Astrocyte (in vitro differentiated cells and primary cell): ENCODE results near the gene LMNA. TPM values are rescaled to one million over a fixed set of nuclear protein-coding genes. Genes with fewer than 3 reads are reported as not detected.

Experiments
- DNase-seq: peaks from one replicate; pipeline ENCODE4 v3.0.0-alpha.2; 2010; ENCODE audit warnings: low read depth
- FAIRE-seq: peaks from 2 replicates; lab custom pipeline; 2011; peaks lifted over from hg19 to GRCh38; lab: Jason Lieb, UNC
- H2AFZ ChIP-seq: 2 replicates; pipeline ENCODE4 v1.6.0; 2012; ENCODE audit warnings: low read depth, low read length, inconsistent platforms
- H3K27ac ChIP-seq: 2 replicates; pipeline ENCODE4 v1.5.1; 2011; ENCODE audit warnings: low read depth, low read length, inconsistent platforms
- H3K27me3 ChIP-seq: 2 replicates; pipeline ENCODE4 v1.6.0; 2011; ENCODE audit warnings: low read length, inconsistent platforms; ENCODE audit not compliant: insufficient read depth
- H3K36me3 ChIP-seq: 2 replicates; pipeline ENCODE4 v1.5.1; 2011; ENCODE audit warnings: low read length, inconsistent platforms; ENCODE audit not compliant: insufficient read depth
- H3K4me1 ChIP-seq: 2 replicates; pipeline ENCODE4 v1.5.1; 2011; ENCODE audit warnings: low read length, inconsistent platforms; ENCODE audit not compliant: insufficient read depth
- H3K4me2 ChIP-seq: 2 replicates; pipeline ENCODE4 v1.6.0; 2012; ENCODE audit warnings: low read length, inconsistent platforms
- H3K4me3 ChIP-seq: 2 replicates; pipeline ENCODE4 v1.5.1; 2011; ENCODE audit warnings: low read depth, mild to moderate bottlenecking, low read length, inconsistent platforms; ENCODE audit not compliant: insufficient read depth
- H3K79me2 ChIP-seq: 2 replicates; pipeline ENCODE4 v1.6.0; 2012; ENCODE audit warnings: mild to moderate bottlenecking, low read length, inconsistent platforms; ENCODE audit not compliant: insufficient read depth
- H3K9ac ChIP-seq: 2 replicates; pipeline ENCODE4 v1.6.0; 2012; ENCODE audit warnings: mild to moderate bottlenecking, low read length, inconsistent platforms
- H3K9me3 ChIP-seq: 2 replicates; pipeline ENCODE4 v1.5.1; 2012; ENCODE audit warnings: low read depth, mild to moderate bottlenecking, low read length, inconsistent platforms; ENCODE audit not compliant: insufficient read depth
- H4K20me1 ChIP-seq: 2 replicates; pipeline ENCODE4 v1.6.0; 2012; ENCODE audit warnings: low read length, inconsistent platforms; ENCODE audit not compliant: insufficient read depth
- H3K27ac Mint-ChIP-seq: one replicate; pipeline ENCODE4 v1.8.0; 2021; ENCODE audit warnings: mild to moderate bottlenecking, mixed read lengths; ENCODE audit not compliant: unreplicated experiment
- H3K27me3 Mint-ChIP-seq: one replicate; pipeline ENCODE4 v1.8.0; 2021; ENCODE audit warnings: low read depth, mixed read lengths; ENCODE audit not compliant: unreplicated experiment
- H3K36me3 Mint-ChIP-seq: one replicate; pipeline ENCODE4 v1.8.0; 2021; ENCODE audit warnings: low read depth, mixed read lengths; ENCODE audit not compliant: unreplicated experiment
- H3K4me1 Mint-ChIP-seq: one replicate; pipeline ENCODE4 v1.8.0; 2021; ENCODE audit warnings: low read depth, mixed read lengths; ENCODE audit not compliant: unreplicated experiment
- H3K4me3 Mint-ChIP-seq: one replicate; pipeline ENCODE4 v1.8.0; 2021; ENCODE audit warnings: mild to moderate bottlenecking, moderate library complexity, mixed read lengths; ENCODE audit not compliant: unreplicated experiment
- H3K9me3 Mint-ChIP-seq: one replicate; pipeline ENCODE4 v1.8.0; 2021; ENCODE audit warnings: mild to moderate bottlenecking, mixed read lengths; ENCODE audit not compliant: unreplicated experiment
- EZH2 ChIP-seq: IDR thresholded peaks from 2 replicates; pipeline ENCODE4 v1.6.1; 2012; ENCODE audit warnings: mild to moderate bottlenecking, low read length, inconsistent platforms; ENCODE audit not compliant: insufficient read depth
- total RNA-seq: library from RNA; stranded (reverse); gene quantifications from 2 replicates; pipeline ENCODE4 v1.2.1, GENCODE V29; 2021
- TF ChIP-seq, protein P1 (sequence below): IDR thresholded peaks from 2 replicates; pipeline ENCODE4 v1.5.1; 2011; ENCODE audit warnings: low read depth, mild to moderate bottlenecking, inconsistent platforms, low read length, moderate library complexity; ENCODE audit not compliant: insufficient read depth

Gene LMNA
- total RNA-seq, 1 donor from 2014 or later, result 464 TPM

DNA sequence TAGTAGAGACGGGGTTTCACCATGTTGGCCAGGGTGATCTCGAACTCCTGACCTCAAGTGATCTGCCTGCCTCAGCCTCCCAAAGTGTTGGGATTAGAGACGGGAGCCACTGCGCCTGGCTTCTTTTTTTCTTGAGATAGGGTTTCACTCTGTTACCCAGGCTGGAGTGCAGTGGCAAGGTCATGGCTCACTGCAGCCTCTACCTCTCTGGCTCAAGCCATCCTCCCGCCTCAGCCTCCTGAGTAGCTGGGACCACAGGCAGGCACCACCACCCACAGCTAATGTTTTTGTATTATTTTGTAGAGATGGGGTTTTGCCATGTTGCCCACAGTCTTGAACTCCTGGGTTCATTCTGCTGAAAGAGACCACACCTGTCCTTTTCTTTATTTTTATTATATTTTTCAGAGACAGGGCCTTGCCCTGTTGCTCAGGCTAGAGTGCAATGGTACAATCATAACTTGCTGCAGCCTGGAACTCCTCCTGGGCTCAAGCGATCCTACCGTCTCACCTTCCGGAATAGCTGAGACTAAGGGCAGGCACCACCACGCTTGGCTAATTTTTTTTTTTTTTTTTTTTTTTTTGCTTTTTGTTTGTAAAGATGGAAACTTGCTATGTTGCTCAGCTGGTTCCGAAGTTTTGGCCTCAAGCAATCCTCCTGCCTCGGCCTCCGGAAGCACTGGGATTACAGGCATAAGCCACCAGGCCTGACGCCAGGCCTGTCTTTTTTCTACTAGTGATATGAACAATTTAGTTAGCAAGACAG, 3.1 kb downstream of the LMNA start:
- H3K9me3 ChIP-seq, result no peaks in the 10 kb centered on the region
- Mint-ChIP-seq H3K9me3 (no peaks in the 10 kb centered on the region), H3K4me3 (peak overlapping the region; percentile 77), H3K36me3 (peaks cover 7% of the 10 kb centered on the region), H3K4me1 (peaks cover 47% of the 10 kb centered on the region), H3K27ac (peak overlapping the region; percentile 72), H3K27me3 (no peaks in the 10 kb centered on the region)
- peak overlapping the region; percentile 79 for H3K9ac ChIP-seq
- peak overlapping the region; percentile 84 for H3K4me2 ChIP-seq
- DNase-seq, result no peak
- TF ChIP-seq EZH2, result no peak
- no peak for FAIRE-seq
- H2AFZ ChIP-seq, result no peak overlapping the region
- peak overlapping the region; percentile 55 for H3K4me3 ChIP-seq
- H3K36me3 ChIP-seq, result peaks cover 14% of the 10 kb centered on the region
- H4K20me1 ChIP-seq, result peaks cover 68% of the 10 kb centered on the region
- no peaks in the 10 kb centered on the region for H3K27me3 ChIP-seq
- peak overlapping the region; percentile 64 for H3K27ac ChIP-seq
- H3K4me1 ChIP-seq, result peaks cover 61% of the 10 kb centered on the region
- H3K79me2 ChIP-seq, result peaks cover 80% of the 10 kb centered on the region

DNA sequence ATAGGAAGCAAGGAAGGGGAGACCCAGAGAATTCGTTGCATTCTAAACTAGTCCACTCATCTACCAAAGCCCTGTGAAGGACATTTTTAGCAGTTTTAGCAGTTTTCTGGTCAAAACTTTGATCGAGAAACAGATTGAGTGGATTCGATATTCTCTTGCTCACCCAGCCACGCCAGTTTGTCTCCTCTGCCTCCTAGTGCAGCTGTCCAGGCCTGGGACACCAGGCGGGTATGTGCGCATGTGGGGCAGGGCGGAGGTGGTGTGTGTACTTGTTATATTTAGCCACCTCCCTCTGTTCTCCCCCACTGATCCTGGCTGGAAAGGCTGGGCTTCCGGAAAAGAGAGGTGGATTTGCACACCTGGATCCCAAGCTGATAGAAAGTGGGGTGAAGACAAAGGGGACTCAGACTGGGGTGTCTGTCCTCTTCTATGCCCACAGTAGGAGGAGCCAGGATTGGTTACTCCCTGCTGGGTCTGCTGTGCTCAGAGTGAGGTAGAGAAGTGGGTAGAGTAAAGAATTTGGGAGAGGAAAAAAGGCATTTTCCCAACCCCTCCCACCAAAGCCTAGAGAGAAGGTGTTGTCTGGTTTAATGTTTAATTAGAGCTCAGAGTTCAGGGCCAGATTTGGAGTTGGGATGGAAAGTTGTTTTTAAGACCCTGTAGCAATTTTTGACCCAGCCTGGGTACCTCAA, 3.8 kb downstream of the LMNA start:
- H3K9me3 Mint-ChIP-seq, result no peaks in the 10 kb centered on the region

More for the DNA sequence above, 3.8 kb downstream of the LMNA start:
- peaks cover 10% of the 10 kb centered on the region for H3K36me3 Mint-ChIP-seq
- Histone ChIP-seq H3K79me2 (peaks cover 87% of the 10 kb centered on the region), H3K4me1 (peaks cover 61% of the 10 kb centered on the region), H3K9me3 (no peaks in the 10 kb centered on the region), H3K4me2 (peak overlapping the region; percentile 84), H3K4me3 (peak overlapping the region; percentile 55), H2AFZ (no peak overlapping the region), H3K9ac (peak overlapping the region; percentile 79), H3K27ac (peak overlapping the region; percentile 64), H3K27me3 (no peaks in the 10 kb centered on the region), H3K36me3 (peaks cover 14% of the 10 kb centered on the region), H4K20me1 (peaks cover 68% of the 10 kb centered on the region)
- H3K27ac Mint-ChIP-seq, result peak overlapping the region; percentile 29
- H3K4me3 Mint-ChIP-seq, result peak overlapping the region; percentile 79
- no peak for DNase-seq
- peaks cover 48% of the 10 kb centered on the region for H3K4me1 Mint-ChIP-seq
- no peak for FAIRE-seq
- no peaks in the 10 kb centered on the region for H3K27me3 Mint-ChIP-seq
- no peak for TF ChIP-seq EZH2
- TF ChIP-seq, protein P1, sequence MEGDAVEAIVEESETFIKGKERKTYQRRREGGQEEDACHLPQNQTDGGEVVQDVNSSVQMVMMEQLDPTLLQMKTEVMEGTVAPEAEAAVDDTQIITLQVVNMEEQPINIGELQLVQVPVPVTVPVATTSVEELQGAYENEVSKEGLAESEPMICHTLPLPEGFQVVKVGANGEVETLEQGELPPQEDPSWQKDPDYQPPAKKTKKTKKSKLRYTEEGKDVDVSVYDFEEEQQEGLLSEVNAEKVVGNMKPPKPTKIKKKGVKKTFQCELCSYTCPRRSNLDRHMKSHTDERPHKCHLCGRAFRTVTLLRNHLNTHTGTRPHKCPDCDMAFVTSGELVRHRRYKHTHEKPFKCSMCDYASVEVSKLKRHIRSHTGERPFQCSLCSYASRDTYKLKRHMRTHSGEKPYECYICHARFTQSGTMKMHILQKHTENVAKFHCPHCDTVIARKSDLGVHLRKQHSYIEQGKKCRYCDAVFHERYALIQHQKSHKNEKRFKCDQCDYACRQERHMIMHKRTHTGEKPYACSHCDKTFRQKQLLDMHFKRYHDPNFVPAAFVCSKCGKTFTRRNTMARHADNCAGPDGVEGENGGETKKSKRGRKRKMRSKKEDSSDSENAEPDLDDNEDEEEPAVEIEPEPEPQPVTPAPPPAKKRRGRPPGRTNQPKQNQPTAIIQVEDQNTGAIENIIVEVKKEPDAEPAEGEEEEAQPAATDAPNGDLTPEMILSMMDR, result no peak
